SK-N-SH treated with all-trans-retinoic acid at 6 μM for 48 hours (cell line): Measurements from ENCODE around the gene JPH3.

ENCODE experiments used
- ATAC-seq: fragments of 200-7000 bp; cut with Tn5 transposase; 3 replicates; pipeline ENCODE4 v1.9.1; 2020; ENCODE audit warnings: mild to moderate bottlenecking, moderate library complexity
- ARNTL ChIP-seq: fragments of 450-650 bp; formaldehyde crosslinking; IDR thresholded peaks from 2 replicates; pipeline ENCODE4 v1.5.0; 2020; ENCODE audit warnings: low read depth, mild to moderate bottlenecking, moderate library complexity, borderline replicate concordance
- BACH2 ChIP-seq: fragments of 250-450 bp; sonication (Bioruptor Pico); IDR thresholded peaks from 2 replicates; pipeline ENCODE4 v1.9.0; 2021; ENCODE audit warnings: mild to moderate bottlenecking, borderline replicate concordance
- CREB5 ChIP-seq: fragments of 250-450 bp; sonication (Bioruptor Pico); IDR thresholded peaks from 2 replicates; pipeline ENCODE4 v1.5.1; 2020; ENCODE audit warnings: low read depth, mild to moderate bottlenecking, moderate library complexity
- CSDC2 ChIP-seq: fragments of 250-450 bp; sonication (Bioruptor Pico); IDR thresholded peaks from 2 replicates; pipeline ENCODE4 v1.5.0; 2020; ENCODE audit warnings: mild to moderate bottlenecking, moderate library complexity
- CSRNP3 ChIP-seq: fragments of 250-450 bp; sonication (Bioruptor Pico); IDR thresholded peaks from 2 replicates; pipeline ENCODE4 v1.5.1; 2021; ENCODE audit warnings: mild to moderate bottlenecking, moderate library complexity
- ESRRG ChIP-seq: fragments of 250-450 bp; sonication (Bioruptor Pico); IDR thresholded peaks from 2 replicates; pipeline ENCODE4 v1.6.1; 2021; ENCODE audit warnings: mild to moderate bottlenecking
- GLIS3 ChIP-seq: fragments of 250-450 bp; sonication (Bioruptor Pico); IDR thresholded peaks from 2 replicates; pipeline ENCODE4 v1.5.0; 2020; ENCODE audit warnings: mild to moderate bottlenecking, moderate library complexity
- PATZ1 ChIP-seq: fragments of 250-450 bp; sonication (Bioruptor Pico); IDR thresholded peaks from 2 replicates; pipeline ENCODE4 v1.8.0; 2020; ENCODE audit warnings: mild to moderate bottlenecking, moderate library complexity, borderline replicate concordance
- POU6F1 ChIP-seq: fragments of 250-450 bp; sonication (Bioruptor Pico); IDR thresholded peaks from 2 replicates; pipeline ENCODE4 v1.8.0; 2021; ENCODE audit warnings: low read depth, mild to moderate bottlenecking, moderate library complexity, borderline replicate concordance
- RARB ChIP-seq: fragments of 250-450 bp; sonication (Bioruptor Pico); IDR thresholded peaks from 2 replicates; pipeline ENCODE4 v1.8.0; 2021; ENCODE audit warnings: mild to moderate bottlenecking, moderate library complexity
- SNAI2 ChIP-seq: fragments of 250-450 bp; sonication (Bioruptor Pico); IDR thresholded peaks from 2 replicates; pipeline ENCODE4 v1.5.0; 2020; ENCODE audit warnings: mild to moderate bottlenecking, moderate library complexity
- TCF4 ChIP-seq: fragments of 250-450 bp; sonication (Bioruptor Pico); IDR thresholded peaks from 2 replicates; pipeline ENCODE4 v1.8.0; 2021; ENCODE audit warnings: mild to moderate bottlenecking, moderate library complexity, borderline replicate concordance
- TOX ChIP-seq: fragments of 250-450 bp; sonication (Bioruptor Pico); IDR thresholded peaks from 2 replicates; pipeline ENCODE4 v1.8.0; 2021; ENCODE audit warnings: mild to moderate bottlenecking, moderate library complexity, borderline replicate concordance
- TSHZ2 ChIP-seq: fragments of 250-450 bp; sonication (Bioruptor Pico); IDR thresholded peaks from 2 replicates; pipeline ENCODE4 v1.5.0; 2020; ENCODE audit warnings: mild to moderate bottlenecking, moderate library complexity
- ZC3H10 ChIP-seq: fragments of 250-450 bp; sonication (Bioruptor Pico); IDR thresholded peaks from 2 replicates; pipeline ENCODE4 v1.5.1; 2021; ENCODE audit warnings: mild to moderate bottlenecking, moderate library complexity
- ZFP3 ChIP-seq: fragments of 250-450 bp; sonication (Bioruptor Pico); IDR thresholded peaks from 2 replicates; pipeline ENCODE4 v1.5.0; 2020; ENCODE audit warnings: mild to moderate bottlenecking, moderate library complexity
- ZNF565 ChIP-seq: fragments of 450-650 bp; formaldehyde crosslinking; conservative IDR thresholded peaks from 2 replicates; pipeline ENCODE4 v1.5.0; 2020; ENCODE audit warnings: low read depth, mild to moderate bottlenecking, moderate library complexity
- ZNF70 ChIP-seq: fragments of 450-650 bp; formaldehyde crosslinking; IDR thresholded peaks from 2 replicates; pipeline ENCODE4 v1.5.0; 2020; ENCODE audit warnings: mild to moderate bottlenecking, moderate library complexity
- ZNF8 ChIP-seq: fragments of 450-650 bp; formaldehyde crosslinking; IDR thresholded peaks from 2 replicates; pipeline ENCODE4 v1.5.0; 2020; ENCODE audit warnings: mild to moderate bottlenecking, moderate library complexity

JPH3 gene

GRCh38 chr16:87619360-87620200 is 17.3 kb downstream of the JPH3 start:
- no peak for ATAC-seq
- TF ChIP-seq ZNF565 (CRISPR knock-in tag): no peak
- TF ChIP-seq TSHZ2 (CRISPR knock-in tag): no peak
- no peak for TF ChIP-seq GLIS3 (CRISPR knock-in tag)
- no peak for TF ChIP-seq CREB5 (CRISPR knock-in tag)
- TF ChIP-seq ZFP3 (CRISPR knock-in tag): no peak
- no peak for TF ChIP-seq ZC3H10 (CRISPR knock-in tag)
- no peak for TF ChIP-seq BACH2 (CRISPR knock-in tag)
- no peak for TF ChIP-seq POU6F1 (CRISPR knock-in tag)
- no peak for TF ChIP-seq ZNF8 (CRISPR knock-in tag)
- TF ChIP-seq ZNF70 (CRISPR knock-in tag): no peak
- TF ChIP-seq TOX: no peak
- TF ChIP-seq CSDC2 (CRISPR knock-in tag): no peak
- TF ChIP-seq CSRNP3 (CRISPR knock-in tag): no peak
- TF ChIP-seq PATZ1 (CRISPR knock-in tag): no peak
- TF ChIP-seq TCF4 (CRISPR knock-in tag): no peak
- TF ChIP-seq ESRRG (CRISPR knock-in tag): no peak
- no peak for TF ChIP-seq RARB
- no peak for TF ChIP-seq ARNTL (CRISPR knock-in tag)

- no peak for ATAC-seq
- TF ChIP-seq ZFP3 (CRISPR knock-in tag) (no peak), TSHZ2 (CRISPR knock-in tag) (no peak), GLIS3 (CRISPR knock-in tag) (no peak), POU6F1 (CRISPR knock-in tag) (no peak), CREB5 (CRISPR knock-in tag) (no peak), TCF4 (CRISPR knock-in tag) (no peak), ZNF565 (CRISPR knock-in tag) (no peak), CSRNP3 (CRISPR knock-in tag) (no peak), SNAI2 (CRISPR knock-in tag) (no peak), TOX (no peak), ZC3H10 (CRISPR knock-in tag) (no peak)
Measured at GRCh38 chr16:87620201-87620495, 17.8 kb downstream of the JPH3 start.
